Measurements from ENCODE around the gene GPATCH2.

GRCh38 chr1:217453816-217454215, 177.1 kb downstream of the GPATCH2 start:
- TF ChIP-seq CTCF (IDR thresholded peaks at IDR 0.05; ENCODE audit: low read length) (no peak), EZH2 (IDR thresholded peaks at IDR 0.05; ENCODE audit: borderline replicate concordance, low read length) (no peak)
